GM23338 (cell line): Measurements from ENCODE around the gene GCNT1. TPM values are rescaled to one million over a fixed set of nuclear protein-coding genes. Genes with fewer than 3 reads are reported as not detected.

Source experiments
- ATAC-seq: fragments of 200-7000 bp; cut with Tn5 transposase; 3 replicates; pipeline ENCODE4 v1.9.1; 2020
- DNase-seq: peaks from one replicate; pipeline ENCODE4 v3.0.0-alpha.2; 2015; ENCODE audit warnings: low spot score
- H2AFZ ChIP-seq: fragments of 200-600 bp; sonication (generic); 2 replicates; pipeline ENCODE4 v1.8.0; 2016; ENCODE audit warnings: antibody characterized with exemption, mild to moderate bottlenecking, moderate library complexity
- H3F3A ChIP-seq: fragments of 200-600 bp; sonication (generic); replicated peaks from 2 replicates; pipeline ENCODE4 v1.8.0; 2017; ENCODE audit warnings: antibody characterized with exemption, mixed run types, low read depth
- H3K27ac ChIP-seq: fragments of 200-600 bp; sonication (generic); 2 replicates; pipeline ENCODE4 v1.6.1; 2016; ENCODE audit warnings: low read depth
- H3K27me3 ChIP-seq: fragments of 200-600 bp; sonication (generic); 2 replicates; pipeline ENCODE4 v1.8.0; 2016; ENCODE audit warnings: mild to moderate bottlenecking, mixed run types, moderate library complexity; ENCODE audit not compliant: insufficient read depth
- H3K36me3 ChIP-seq: fragments of 200-600 bp; sonication (generic); 2 replicates; pipeline ENCODE4 v1.8.0; 2016; ENCODE audit warnings: mild to moderate bottlenecking; ENCODE audit not compliant: insufficient read depth
- H3K4me1 ChIP-seq: fragments of 200-600 bp; sonication (generic); 2 replicates; pipeline ENCODE4 v1.8.0; 2016; ENCODE audit warnings: mild to moderate bottlenecking, moderate library complexity; ENCODE audit not compliant: insufficient read depth
- H3K4me2 ChIP-seq: fragments of 200-600 bp; sonication (generic); 2 replicates; pipeline ENCODE4 v1.7.1; 2017; ENCODE audit warnings: mixed run types
- H3K4me3 ChIP-seq: fragments of 200-600 bp; sonication (generic); 2 replicates; pipeline ENCODE4 v1.6.1; 2016; ENCODE audit warnings: mixed run types
- H3K79me2 ChIP-seq: fragments of 200-600 bp; sonication (generic); replicated peaks from 2 replicates; pipeline ENCODE4 v1.8.0; 2017; ENCODE audit warnings: mild to moderate bottlenecking; ENCODE audit not compliant: insufficient read depth
- H3K9me2 ChIP-seq: fragments of 200-600 bp; sonication (generic); 2 replicates; pipeline ENCODE4 v1.8.0; 2017; ENCODE audit not compliant: insufficient read depth
- H4K20me1 ChIP-seq: fragments of 200-600 bp; sonication (generic); replicated peaks from 2 replicates; pipeline ENCODE4 v1.8.0; 2017; ENCODE audit warnings: mild to moderate bottlenecking; ENCODE audit not compliant: insufficient read depth
- H3K27ac Mint-ChIP-seq: 2 replicates; pipeline ENCODE4 v1.8.0; 2020; ENCODE audit warnings: inconsistent platforms, mild to moderate bottlenecking, moderate library complexity, mixed read lengths
- H3K27me3 Mint-ChIP-seq: 3 replicates; pipeline ENCODE4 v1.8.0; 2022; ENCODE audit warnings: low read depth, mild to moderate bottlenecking, moderate library complexity, mixed read lengths, inconsistent platforms; ENCODE audit not compliant: insufficient read depth, poor library complexity
- H3K36me3 Mint-ChIP-seq: 3 replicates; pipeline ENCODE4 v1.8.0; 2021; ENCODE audit warnings: low read depth, mild to moderate bottlenecking, inconsistent platforms, moderate library complexity, mixed read lengths
- H3K4me1 Mint-ChIP-seq: 3 replicates; pipeline ENCODE4 v1.8.0; 2020; ENCODE audit warnings: mild to moderate bottlenecking, inconsistent platforms, mixed read lengths
- H3K4me3 Mint-ChIP-seq: 3 replicates; pipeline ENCODE4 v1.8.0; 2021; ENCODE audit warnings: moderate library complexity, mild to moderate bottlenecking, inconsistent platforms, mixed read lengths
- H3K9me3 Mint-ChIP-seq: 3 replicates; pipeline ENCODE4 v1.8.0; 2020; ENCODE audit warnings: moderate library complexity, mild to moderate bottlenecking, inconsistent platforms, mixed read lengths
- CREB1 ChIP-seq: fragments of 250-450 bp; sonication (Bioruptor Pico); IDR thresholded peaks from 2 replicates; pipeline ENCODE4 v1.5.0; 2020; ENCODE audit warnings: low read depth, mild to moderate bottlenecking, moderate library complexity
- CTCF ChIP-seq, 2 experiments: fragments of 200-600 bp in 1 of 2; sonication (generic) in 1 of 2; conservative IDR thresholded peaks; 2 replicates each; pipeline versions ENCODE4 v1.5.1 to v1.6.1; 2016 to 2017; ENCODE audit warnings: antibody characterized with exemption in 2 of 2, low read depth in 2 of 2, mild to moderate bottlenecking in 2 of 2, moderate library complexity in 1 of 2
- ETS1 ChIP-seq: IDR thresholded peaks from 2 replicates; pipeline ENCODE4 v1.6.1; 2016; ENCODE audit warnings: antibody characterized with exemption
- EZH2 ChIP-seq: fragments of 200-600 bp; sonication (generic); IDR thresholded peaks from one replicate; pipeline ENCODE4 v1.8.0; 2017; ENCODE audit warnings: antibody characterized with exemption, mild to moderate bottlenecking, low read depth; ENCODE audit not compliant: unreplicated experiment
- EZH2phosphoT487 ChIP-seq: fragments of 200-600 bp; sonication (generic); IDR thresholded peaks from one replicate; pipeline ENCODE4 v1.8.1; 2018; ENCODE audit warnings: antibody characterized with exemption; ENCODE audit not compliant: unreplicated experiment
- JUNB ChIP-seq: IDR thresholded peaks from one replicate; pipeline ENCODE4 v1.6.1; 2016; ENCODE audit warnings: antibody characterized with exemption; ENCODE audit not compliant: unreplicated experiment
- NANOG ChIP-seq: IDR thresholded peaks from 2 replicates; pipeline ENCODE4 v1.6.1; 2016; ENCODE audit warnings: antibody characterized with exemption, borderline replicate concordance
- POLR2AphosphoS5 ChIP-seq: IDR thresholded peaks from 2 replicates; pipeline ENCODE4 v1.6.1; 2016; ENCODE audit warnings: antibody characterized with exemption, low read depth
- REST ChIP-seq: IDR thresholded peaks from one replicate; pipeline ENCODE4 v1.6.1; 2018; ENCODE audit warnings: antibody characterized with exemption; ENCODE audit not compliant: unreplicated experiment
- STAT1 ChIP-seq: IDR thresholded peaks from one replicate; pipeline ENCODE4 v1.6.1; 2016; ENCODE audit warnings: antibody characterized with exemption; ENCODE audit not compliant: unreplicated experiment
- ZNF114 ChIP-seq: fragments of 250-450 bp; sonication (Bioruptor Pico); IDR thresholded peaks from 2 replicates; pipeline ENCODE4 v1.5.0; 2020; ENCODE audit warnings: mild to moderate bottlenecking, moderate library complexity
- ZNF331 ChIP-seq: fragments of 250-450 bp; sonication (Bioruptor Pico); IDR thresholded peaks from 2 replicates; pipeline ENCODE4 v1.5.0; 2020; ENCODE audit warnings: low read depth, mild to moderate bottlenecking, moderate library complexity
- ZNF462 ChIP-seq: fragments of 250-450 bp; sonication (Bioruptor Pico); IDR thresholded peaks from 2 replicates; pipeline ENCODE4 v1.5.0; 2020; ENCODE audit warnings: mild to moderate bottlenecking, moderate library complexity
- polyA plus RNA-seq: library from polyadenylated mRNA; unstranded; fragments of >200 nt; fragmentation: Nextera tagmentation; extraction: Ambion mirVana; gene quantifications from 2 replicates; pipeline ENCODE4 v1.2.1, GENCODE V29; 2016
- total RNA-seq: library from RNA; depleted of rRNA; stranded (reverse); fragments of >200 nt; shearing (Covaris generic); gene quantifications from 2 replicates; pipeline ENCODE4 v1.2.3, GENCODE V29; 2014

GCNT1 gene
- total and polyA plus RNA-seq, 2 experiments from 2014 or later = 4.2 to 11.4 TPM

- Histone ChIP-seq H3K4me2 (0 out of 2 replicates have a peak overlapping the region, but pooled peaks have one; percentile 23), H2AFZ (no peak overlapping the region), H3K9me2 (no peaks in the 10 kb centered on the region), H3K36me3 (no peaks in the 10 kb centered on the region), H4K20me1 (no peaks in the 10 kb centered on the region), H3K4me1 (peaks cover 15% of the 10 kb centered on the region), H3K27ac (no peak overlapping the region), H3F3A (no peaks in the 10 kb centered on the region), H3K4me3 (no peak overlapping the region), H3K27me3 (no peaks in the 10 kb centered on the region; the same call in 1 of the 2 replicates), H3K79me2 (no peaks in the 10 kb centered on the region)
- Mint-ChIP-seq H3K36me3 (peaks cover 27% of the 10 kb centered on the region), H3K4me1 (peaks cover 40% of the 10 kb centered on the region), H3K9me3 (peaks cover 15% of the 10 kb centered on the region), H3K27me3 (peaks cover 26% of the 10 kb centered on the region), H3K4me3 (no peak overlapping the region; the same call in 2 of the 3 replicates), H3K27ac (no peak overlapping the region)
- TF ChIP-seq STAT1 = no peak
- TF ChIP-seq CREB1 (CRISPR knock-in tag) = no peak
- TF ChIP-seq POLR2AphosphoS5 = no peak
- TF ChIP-seq ETS1 = no peak
- no peak for TF ChIP-seq ZNF462 (CRISPR knock-in tag)
- TF ChIP-seq REST = no peak
- no peak for TF ChIP-seq EZH2
- no peak for TF ChIP-seq JUNB
- TF ChIP-seq CTCF (conservative IDR thresholded peaks at IDR 0.05; ENCODE audit: low read depth in 2 of 2) = no peak
- TF ChIP-seq NANOG = no peak
- no peak for TF ChIP-seq EZH2phosphoT487
- TF ChIP-seq ZNF331 (CRISPR knock-in tag) = no peak
- no peak for TF ChIP-seq ZNF114
- ATAC-seq (no peak), DNase-seq (no peak)
Measured at GRCh38 chr9:76490249-76490990, 31.4 kb downstream of the GCNT1 start.
